ENCODE data around the gene LXN. TPM values are rescaled to one million over a fixed set of nuclear protein-coding genes. Genes with fewer than 3 reads are reported as not detected.

LXN gene, protein sequence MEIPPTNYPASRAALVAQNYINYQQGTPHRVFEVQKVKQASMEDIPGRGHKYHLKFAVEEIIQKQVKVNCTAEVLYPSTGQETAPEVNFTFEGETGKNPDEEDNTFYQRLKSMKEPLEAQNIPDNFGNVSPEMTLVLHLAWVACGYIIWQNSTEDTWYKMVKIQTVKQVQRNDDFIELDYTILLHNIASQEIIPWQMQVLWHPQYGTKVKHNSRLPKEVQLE
- total RNA-seq = 10 to 100 TPM; 14.9 to 32.2 TPM

DNA sequence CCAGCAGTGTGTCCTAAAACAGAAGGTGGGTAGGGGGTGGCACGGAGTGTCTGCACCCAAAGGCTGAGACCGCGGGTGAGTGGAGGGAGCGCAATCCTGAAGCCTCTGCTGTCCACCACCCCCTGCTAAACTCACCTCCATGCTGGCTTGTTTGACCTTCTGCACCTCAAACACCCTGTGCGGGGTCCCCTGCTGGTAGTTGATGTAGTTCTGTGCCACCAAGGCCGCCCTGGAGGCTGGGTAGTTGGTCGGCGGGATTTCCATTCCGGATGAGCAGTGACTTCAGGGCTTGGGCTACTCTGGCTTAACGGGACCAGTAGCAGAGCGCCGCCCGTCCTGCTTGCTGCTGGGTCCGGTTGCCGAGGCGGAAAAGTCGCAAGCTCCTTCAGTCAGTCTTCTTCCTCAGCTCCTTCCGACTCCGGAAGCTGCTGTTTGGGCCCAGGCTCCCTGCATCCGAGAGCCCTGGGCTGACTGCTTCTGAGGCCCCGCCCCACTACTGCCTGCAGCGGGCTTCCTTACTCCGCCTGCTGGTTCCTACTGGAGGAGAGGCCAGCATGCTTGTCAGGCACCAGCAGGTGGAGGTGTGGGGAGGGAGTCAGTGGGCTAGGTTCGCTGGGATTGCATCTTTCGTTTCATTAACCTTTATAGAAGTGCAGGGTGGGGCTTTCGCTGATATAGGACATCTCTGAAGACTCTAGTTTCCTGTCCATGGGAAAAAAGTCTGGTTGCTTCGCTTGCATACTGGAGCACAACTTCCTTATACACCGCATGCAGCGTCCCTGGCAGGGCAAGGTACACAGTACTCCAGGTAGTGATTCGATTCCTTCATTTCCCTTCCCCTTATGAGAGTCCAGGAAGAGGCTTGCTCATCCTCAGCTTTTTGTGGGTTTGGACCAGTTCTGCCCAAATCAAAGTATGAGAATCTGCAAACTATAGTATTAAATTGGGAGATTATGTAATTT, at the start of gene LXN:
Gene LXN (minus strand): TSS at position 434 of the 962 bp plus-strand sequence. CDS start 170 bp downstream, at position 264.
- DNase-seq (ENCODE audit: low spot score) (peak; percentile 33), ATAC-seq (ENCODE audit: insufficient number of reproducible peaks, low FRiP score, low read depth) (peak; percentile 90)
- Histone ChIP-seq H3K4me3 (peak within 1 kb of the TSS; percentile 82), H3K4me1 (ENCODE audit: control insufficient read depth in 1 of 2, low read depth in 2 of 2) (peaks cover 0 to 8% of the 10 kb centered on the region in 2 donors), H3K27me3 (replicated peaks; ENCODE audit: insufficient read depth) (no peaks in the 10 kb centered on the region), H3K36me3 (peaks cover 4% of the 10 kb centered on the region), H3K27ac (peak within 1 kb of the TSS in 1 of 2 donors; percentile 67), H3K9me3 (no peaks in the 10 kb centered on the region)
- TF ChIP-seq, protein P1, sequence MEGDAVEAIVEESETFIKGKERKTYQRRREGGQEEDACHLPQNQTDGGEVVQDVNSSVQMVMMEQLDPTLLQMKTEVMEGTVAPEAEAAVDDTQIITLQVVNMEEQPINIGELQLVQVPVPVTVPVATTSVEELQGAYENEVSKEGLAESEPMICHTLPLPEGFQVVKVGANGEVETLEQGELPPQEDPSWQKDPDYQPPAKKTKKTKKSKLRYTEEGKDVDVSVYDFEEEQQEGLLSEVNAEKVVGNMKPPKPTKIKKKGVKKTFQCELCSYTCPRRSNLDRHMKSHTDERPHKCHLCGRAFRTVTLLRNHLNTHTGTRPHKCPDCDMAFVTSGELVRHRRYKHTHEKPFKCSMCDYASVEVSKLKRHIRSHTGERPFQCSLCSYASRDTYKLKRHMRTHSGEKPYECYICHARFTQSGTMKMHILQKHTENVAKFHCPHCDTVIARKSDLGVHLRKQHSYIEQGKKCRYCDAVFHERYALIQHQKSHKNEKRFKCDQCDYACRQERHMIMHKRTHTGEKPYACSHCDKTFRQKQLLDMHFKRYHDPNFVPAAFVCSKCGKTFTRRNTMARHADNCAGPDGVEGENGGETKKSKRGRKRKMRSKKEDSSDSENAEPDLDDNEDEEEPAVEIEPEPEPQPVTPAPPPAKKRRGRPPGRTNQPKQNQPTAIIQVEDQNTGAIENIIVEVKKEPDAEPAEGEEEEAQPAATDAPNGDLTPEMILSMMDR (IDR thresholded peaks at IDR 0.05) = no peak

DNA sequence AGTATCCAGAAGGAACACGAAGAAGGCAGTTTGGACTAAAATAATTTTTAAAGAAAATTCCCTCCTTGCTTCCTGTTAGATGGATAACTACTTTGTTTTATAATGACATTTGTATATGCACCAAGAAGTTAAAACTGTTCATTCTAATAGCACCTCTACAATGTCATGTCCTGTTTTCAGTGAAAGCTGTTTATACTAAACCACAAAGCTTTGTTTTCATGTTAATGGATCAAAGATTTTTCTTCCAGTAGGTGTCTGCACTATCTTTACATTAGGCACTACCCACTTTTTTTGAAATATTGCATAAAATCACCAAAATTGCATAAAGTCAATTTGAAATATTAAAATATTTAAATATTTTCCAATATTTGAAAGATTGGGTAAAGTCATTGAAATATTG, 49.7 kb upstream of the LXN start:
- H3K27ac ChIP-seq = peak overlapping the region; percentile 77 to 79
- TF ChIP-seq, protein P1 (IDR thresholded peaks at IDR 0.05) = no peak
- H3K4me3 ChIP-seq = no peak overlapping the region
- H3K27me3 ChIP-seq (replicated peaks; ENCODE audit: insufficient read depth) = no peaks in the 10 kb centered on the region
- DNase-seq (ENCODE audit: low spot score) (no peak), ATAC-seq (ENCODE audit: insufficient number of reproducible peaks, low FRiP score, low read depth) (no peak)
- H3K36me3 ChIP-seq = no peaks in the 10 kb centered on the region
- peaks cover 24 to 47% of the 10 kb centered on the region in 2 donors for H3K4me1 ChIP-seq (ENCODE audit: control insufficient read depth in 1 of 2, low read depth in 2 of 2)
- H3K9me3 ChIP-seq = no peaks in the 10 kb centered on the region

- TF ChIP-seq, protein P1 (IDR thresholded peaks at IDR 0.05) = no peak
- Histone ChIP-seq H3K36me3 (no peaks in the 10 kb centered on the region), H3K27me3 (replicated peaks; ENCODE audit: insufficient read depth) (no peaks in the 10 kb centered on the region), H3K9me3 (no peaks in the 10 kb centered on the region), H3K4me3 (no peak overlapping the region), H3K4me1 (ENCODE audit: control insufficient read depth in 1 of 2, low read depth in 2 of 2) (peaks cover 13 to 28% of the 10 kb centered on the region in 2 donors), H3K27ac (no peak overlapping the region)
- no peak for ATAC-seq (ENCODE audit: insufficient number of reproducible peaks, low FRiP score, low read depth)
- DNase-seq (ENCODE audit: low spot score) = no peak
These were observed 46.2 kb upstream of the LXN start for GRCh38 chr3:158718490-158719170.

- H3K27ac ChIP-seq = no peak overlapping the region
- peaks cover 8 to 28% of the 10 kb centered on the region in 2 donors for H3K4me1 ChIP-seq (ENCODE audit: control insufficient read depth in 1 of 2, low read depth in 2 of 2)
- ATAC-seq (ENCODE audit: insufficient number of reproducible peaks, low FRiP score, low read depth) (no peak), DNase-seq (ENCODE audit: low spot score) (no peak)
- no peak overlapping the region for H3K4me3 ChIP-seq
- TF ChIP-seq, protein P1 (IDR thresholded peaks at IDR 0.05) = no peak
- H3K27me3 ChIP-seq (replicated peaks; ENCODE audit: insufficient read depth) = no peaks in the 10 kb centered on the region
- H3K9me3 ChIP-seq = no peaks in the 10 kb centered on the region
- no peaks in the 10 kb centered on the region for H3K36me3 ChIP-seq
These were observed 45.1 kb upstream of the LXN start for GRCh38 chr3:158717576-158717975.
